ENCODE data around the gene WBP1L. TPM values are rescaled to one million over a fixed set of nuclear protein-coding genes. Genes with fewer than 3 reads are reported as not detected.

The WBP1L gene
- polyA plus RNA-seq, 1 donor: 44.8 TPM

DNA sequence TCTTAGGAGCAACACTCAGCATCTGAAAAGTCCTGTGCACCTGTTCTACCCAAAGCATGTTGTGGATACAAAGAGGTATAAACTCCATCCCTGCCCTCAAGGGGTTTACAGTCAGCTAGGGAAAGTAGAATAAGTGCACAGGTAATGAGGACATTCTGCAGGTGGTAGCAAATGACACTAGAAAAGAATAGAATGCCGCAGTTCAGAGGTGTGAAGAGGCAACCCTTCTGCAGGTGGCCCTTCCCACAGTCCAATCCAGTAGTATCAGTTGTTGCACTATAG, 36.7 kb downstream of the WBP1L start:
- DNase-seq: no peak

DNA sequence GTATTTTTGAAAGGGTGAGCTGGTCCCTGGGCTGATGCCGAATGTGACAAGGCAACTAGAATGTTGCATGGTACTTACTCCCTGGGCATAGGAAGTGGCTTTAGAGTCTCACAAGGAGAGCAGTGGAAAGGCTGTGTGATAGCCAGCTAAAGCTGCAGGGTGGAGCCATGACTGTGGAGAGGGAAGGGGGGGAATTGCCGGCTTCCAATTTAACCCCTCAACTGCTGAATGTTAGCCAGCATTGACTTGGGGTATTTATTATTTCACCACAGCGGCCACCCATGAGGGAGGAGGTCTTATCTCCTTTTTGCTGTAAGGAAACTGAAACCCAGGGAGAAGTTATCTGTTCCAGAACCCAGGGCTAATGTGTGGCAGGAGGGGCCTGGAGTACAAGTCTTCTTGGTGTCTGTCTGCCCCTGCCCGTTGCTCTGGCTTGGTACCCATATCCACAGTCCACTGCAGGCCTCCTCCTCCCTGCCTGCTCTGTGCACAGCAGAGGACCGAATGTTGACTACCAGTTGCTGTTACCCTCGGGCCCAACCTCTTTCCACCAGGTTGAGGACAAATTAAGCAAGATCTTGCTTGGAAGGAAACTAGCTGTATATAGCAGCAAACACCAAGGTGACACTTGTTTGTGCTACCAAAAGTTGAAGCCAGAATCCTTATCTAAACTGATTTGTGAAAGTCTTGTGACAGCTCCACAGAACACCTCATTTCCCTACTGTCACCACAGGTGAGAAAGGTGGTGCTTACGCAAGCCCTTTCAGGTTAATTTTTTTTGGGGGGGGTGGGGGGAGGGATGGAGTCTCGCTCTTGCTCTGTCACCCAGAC, 37.6 kb downstream of the WBP1L start:
- no peak for DNase-seq

- no peak for DNase-seq
Measured at GRCh38 chr10:102781921-102782557, 38.3 kb downstream of the WBP1L start.

GRCh38 chr10:102782673-102783551, 39.2 kb downstream of the WBP1L start:
- no peak for DNase-seq

DNA sequence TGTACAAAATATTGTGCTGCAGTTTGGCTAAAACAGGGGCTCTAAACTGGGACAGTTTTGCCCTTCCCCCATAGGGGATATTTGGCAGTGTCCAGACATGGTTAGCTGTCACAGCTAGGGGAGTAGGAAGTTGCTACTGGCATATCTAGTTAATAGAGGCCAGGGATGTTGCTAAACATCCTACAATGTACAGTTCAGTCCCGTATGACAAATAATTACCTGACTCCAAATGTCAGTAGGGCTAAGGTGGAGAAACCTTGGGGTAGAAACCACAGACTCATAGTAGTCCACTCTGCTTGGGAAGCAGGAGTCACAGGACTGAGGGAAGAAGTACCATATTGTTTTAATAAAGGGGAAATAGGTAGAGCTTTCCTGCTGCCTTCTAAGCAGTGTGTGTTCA, 39.8 kb downstream of the WBP1L start:
- DNase-seq: no peak

GRCh38 chr10:102785818-102786217, 42.1 kb downstream of the WBP1L start:
- no peak for DNase-seq

- no peak for DNase-seq
Measured at GRCh38 chr10:102791754-102792395, 48.1 kb downstream of the WBP1L start.

GRCh38 chr10:102795453-102796406, 52.0 kb downstream of the WBP1L start:
- DNase-seq: no peak

GRCh38 chr10:102796407-102797176, 52.8 kb downstream of the WBP1L start:
- DNase-seq: peak; percentile 87

- DNase-seq: no peak
Measured at GRCh38 chr10:102799691-102800471, 56.1 kb downstream of the WBP1L start.

- DNase-seq: no peak
Measured at GRCh38 chr10:102800611-102801335, 57.0 kb downstream of the WBP1L start.

GRCh38 chr10:102801496-102801895, 57.7 kb downstream of the WBP1L start:
- no peak for DNase-seq

DNA sequence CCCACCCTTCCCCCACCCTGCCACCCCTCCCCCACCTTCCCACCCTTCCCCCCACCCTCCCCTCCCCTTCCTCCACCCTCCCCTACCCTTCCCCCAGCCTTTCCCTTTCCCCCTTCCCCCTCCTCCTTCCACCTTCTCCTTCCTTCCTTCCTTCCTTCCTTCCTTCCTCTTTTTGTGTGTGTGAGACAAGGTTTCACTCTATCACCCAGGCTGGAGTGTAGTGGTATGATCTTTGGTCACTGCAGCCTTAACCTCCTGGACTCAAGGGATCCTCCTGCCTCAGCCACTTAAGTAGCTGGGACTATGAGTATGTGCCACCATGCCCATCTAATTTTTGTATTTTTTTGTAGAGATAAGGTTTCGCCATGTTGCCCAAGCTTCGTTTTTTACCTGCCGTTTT, 58.2 kb downstream of the WBP1L start:
- no peak for DNase-seq

DNA sequence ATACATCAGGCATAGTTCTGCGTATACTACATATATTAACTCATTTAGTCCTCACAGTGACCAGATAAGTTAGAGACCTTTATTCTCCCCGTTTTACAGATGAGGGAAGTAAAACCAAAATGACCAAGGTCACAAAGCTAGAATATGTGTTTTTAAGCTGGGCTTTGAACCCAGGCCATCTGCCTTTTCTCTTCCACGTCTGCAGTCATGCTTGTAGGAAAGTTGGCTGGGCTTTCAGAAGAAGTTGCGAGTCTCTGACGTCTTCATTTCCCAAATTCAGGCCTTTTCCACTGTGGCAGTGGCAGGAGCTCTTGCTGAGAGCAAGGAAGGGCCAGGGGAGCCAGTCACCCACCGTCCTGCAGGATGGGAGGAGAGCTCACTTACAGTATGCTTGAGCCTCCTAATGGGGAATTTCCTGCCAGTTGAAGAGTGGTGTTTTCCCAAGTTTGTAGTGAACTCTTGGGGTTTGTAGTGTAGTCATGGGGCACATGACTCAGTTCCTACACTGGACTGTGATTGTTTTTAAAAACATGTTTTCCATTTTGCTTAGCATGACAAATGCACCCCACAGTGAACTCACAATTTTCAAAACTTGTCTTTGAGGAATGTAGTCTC, 59.3 kb downstream of the WBP1L start:
- peak; percentile 75 for DNase-seq

DNA sequence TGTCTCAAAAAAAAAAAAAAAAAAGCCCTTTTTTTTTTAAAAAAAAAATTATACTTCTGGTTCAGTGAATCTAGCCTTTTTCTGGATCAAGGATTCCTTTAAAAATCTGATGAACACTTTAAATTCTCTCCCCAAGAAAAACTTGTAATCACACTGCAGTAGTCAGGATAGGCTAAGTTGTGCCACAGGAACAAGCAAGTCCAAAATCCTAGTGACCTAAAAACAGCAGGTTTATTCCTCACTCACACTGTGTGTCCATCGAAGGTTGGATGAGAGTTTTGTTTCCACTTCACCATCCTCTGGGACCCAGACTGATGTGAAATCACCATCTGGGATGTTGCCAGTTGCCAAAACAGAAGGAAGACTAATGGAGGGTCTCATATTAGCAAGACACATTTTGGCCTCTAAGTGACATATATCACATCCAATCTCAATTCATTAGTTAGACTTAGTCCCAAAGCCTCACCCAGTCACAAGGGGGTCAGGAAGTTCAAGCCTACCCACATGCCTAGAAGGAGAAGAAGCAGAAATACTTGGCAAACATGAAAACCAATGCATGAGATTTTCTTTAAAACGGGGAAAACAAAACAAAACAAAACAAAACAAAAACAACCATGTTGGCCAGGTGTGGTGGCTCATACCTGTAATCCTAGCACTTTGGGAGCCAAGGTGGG, 60.8 kb downstream of the WBP1L start:
- no peak for DNase-seq

DNA sequence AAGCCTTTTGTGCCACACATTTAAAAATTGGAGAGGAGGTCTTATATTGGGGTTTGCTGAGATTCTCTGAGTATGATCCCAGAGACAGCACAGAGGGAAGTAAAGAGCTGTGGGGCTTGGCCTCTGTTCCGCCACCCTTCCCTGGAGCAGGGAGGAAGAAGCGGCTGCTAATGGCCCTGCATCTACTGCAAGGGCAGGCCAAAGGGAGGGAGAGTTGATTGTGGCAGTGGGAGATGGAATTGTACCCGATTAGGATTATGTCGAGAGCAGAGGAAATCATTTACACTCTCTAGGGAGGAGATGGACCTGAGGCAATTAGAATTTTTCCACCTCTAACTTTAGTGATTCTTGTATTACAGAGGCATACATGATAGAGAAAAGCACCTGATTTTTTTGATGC, 64.6 kb downstream of the WBP1L start:
- DNase-seq: no peak

DNA sequence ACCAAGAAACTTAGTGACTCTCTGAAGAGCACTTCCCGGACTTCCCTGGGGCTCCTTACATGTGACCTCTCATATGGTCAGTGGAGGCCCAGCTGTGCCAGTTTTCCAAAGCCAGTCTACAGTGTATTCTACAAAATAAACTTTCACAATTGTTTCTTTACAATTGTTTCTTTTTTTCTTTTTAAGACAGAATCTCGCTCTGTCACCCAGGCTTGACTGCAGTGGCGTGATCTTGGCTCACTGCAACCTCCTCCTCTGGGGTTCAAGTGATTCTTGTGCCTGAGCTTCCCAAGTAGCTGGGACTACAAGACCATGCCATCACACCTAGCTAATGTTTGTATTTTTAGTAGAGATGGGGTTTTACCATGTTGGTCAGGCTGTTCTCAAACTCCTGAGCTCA, 67.6 kb downstream of the WBP1L start:
- no peak for DNase-seq

GRCh38 chr10:102812231-102812876, 68.6 kb downstream of the WBP1L start:
- no peak for DNase-seq
